Measurements from ENCODE around the gene LAMTOR1.

The LAMTOR1 gene

DNA sequence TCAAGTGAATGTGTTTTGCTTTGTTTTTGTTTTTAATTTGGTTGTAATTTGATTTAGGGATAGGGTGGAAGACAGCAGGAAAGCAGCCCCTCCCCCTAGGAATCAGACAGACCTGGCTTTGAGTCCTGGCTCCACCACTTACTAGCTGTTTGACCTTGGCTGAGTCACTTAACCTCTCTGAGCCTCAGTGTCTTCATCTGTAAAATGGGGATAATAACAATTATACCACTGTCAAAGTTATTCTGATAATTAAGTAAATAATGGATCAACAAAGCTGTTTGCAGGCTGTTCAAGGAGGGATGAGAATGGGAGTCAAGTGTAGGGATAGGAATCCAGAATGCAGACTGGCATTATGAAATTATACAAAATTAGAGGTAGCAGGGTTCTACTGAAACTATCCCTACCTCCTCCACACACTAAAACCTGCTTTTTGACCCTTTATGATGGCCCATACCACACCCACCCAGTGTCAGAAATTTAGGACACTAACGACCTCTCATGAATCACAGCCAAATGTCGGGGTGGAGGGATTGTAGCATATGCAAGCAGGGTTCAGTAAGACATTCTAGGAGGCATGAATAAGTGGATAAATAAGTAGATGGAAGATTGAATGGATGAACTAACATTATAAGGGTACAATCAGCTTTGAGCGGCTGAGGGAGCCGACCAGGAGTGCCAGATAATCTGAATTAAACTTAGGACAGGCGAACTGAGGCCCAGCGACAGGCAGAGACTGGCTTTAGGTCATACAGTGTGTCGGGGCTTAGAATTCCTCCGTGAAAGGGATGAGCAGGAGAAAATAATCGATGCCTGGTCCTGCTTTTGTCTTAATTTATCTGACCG is 8.4 kb upstream of the LAMTOR1 start:
- TF ChIP-seq, protein P1, sequence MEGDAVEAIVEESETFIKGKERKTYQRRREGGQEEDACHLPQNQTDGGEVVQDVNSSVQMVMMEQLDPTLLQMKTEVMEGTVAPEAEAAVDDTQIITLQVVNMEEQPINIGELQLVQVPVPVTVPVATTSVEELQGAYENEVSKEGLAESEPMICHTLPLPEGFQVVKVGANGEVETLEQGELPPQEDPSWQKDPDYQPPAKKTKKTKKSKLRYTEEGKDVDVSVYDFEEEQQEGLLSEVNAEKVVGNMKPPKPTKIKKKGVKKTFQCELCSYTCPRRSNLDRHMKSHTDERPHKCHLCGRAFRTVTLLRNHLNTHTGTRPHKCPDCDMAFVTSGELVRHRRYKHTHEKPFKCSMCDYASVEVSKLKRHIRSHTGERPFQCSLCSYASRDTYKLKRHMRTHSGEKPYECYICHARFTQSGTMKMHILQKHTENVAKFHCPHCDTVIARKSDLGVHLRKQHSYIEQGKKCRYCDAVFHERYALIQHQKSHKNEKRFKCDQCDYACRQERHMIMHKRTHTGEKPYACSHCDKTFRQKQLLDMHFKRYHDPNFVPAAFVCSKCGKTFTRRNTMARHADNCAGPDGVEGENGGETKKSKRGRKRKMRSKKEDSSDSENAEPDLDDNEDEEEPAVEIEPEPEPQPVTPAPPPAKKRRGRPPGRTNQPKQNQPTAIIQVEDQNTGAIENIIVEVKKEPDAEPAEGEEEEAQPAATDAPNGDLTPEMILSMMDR (IDR thresholded peaks at IDR 0.05; ENCODE audit: low read depth, low read length, missing control alignments): no peak
- DNase-seq (ENCODE audit: extremely low read depth, low read depth): no peak
- peak overlapping the region; percentile 65 for H3K4me3 ChIP-seq (replicated peaks; ENCODE audit: low read depth, low read length)

DNA sequence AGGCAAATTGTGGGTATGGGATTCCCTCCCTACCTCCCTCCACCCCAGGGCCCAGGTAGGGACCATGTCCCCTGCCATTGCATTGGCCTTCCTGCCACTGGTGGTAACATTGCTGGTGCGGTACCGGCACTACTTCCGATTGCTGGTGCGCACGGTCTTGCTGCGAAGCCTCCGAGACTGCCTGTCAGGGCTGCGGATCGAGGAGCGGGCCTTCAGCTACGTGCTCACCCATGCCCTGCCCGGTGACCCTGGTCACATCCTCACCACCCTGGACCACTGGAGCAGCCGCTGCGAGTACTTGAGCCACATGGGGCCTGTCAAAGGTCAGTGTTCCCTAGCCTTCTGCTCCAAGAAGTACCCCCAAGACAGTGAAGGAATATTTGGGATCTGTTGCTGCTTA is 2.8 kb upstream of the LAMTOR1 start, which contains the start of gene TOMT:
TSS of gene TOMT (plus strand) at position 37 of the 400 bp plus-strand sequence. CDS start at position 65, 28 bp downstream.
- no peak for DNase-seq (ENCODE audit: extremely low read depth, low read depth)
- TF ChIP-seq, protein P1 (IDR thresholded peaks at IDR 0.05; ENCODE audit: low read depth, low read length, missing control alignments): no peak
- H3K4me3 ChIP-seq (replicated peaks; ENCODE audit: low read depth, low read length): no peak within 1 kb of the TSS

DNA sequence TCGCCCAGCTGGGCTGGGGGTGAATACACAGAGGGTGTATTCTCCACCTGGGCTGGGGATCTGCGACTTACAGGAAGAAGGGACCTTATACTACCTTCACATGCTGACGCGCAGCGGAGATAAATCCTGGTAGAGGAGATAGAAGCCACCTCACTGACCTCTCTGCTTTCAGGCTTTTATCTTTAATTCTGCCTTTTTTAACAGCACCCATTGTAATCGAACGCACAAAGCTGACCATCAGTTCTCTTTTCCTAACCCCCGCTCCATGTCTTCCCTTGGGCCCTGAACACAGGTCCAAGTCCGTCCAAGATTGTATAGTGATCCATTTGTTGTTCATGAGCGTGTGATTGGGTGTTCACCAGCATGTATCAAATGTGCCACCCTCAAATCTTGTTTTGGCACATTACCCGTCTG is 664 bp upstream of the LAMTOR1 start:
- H3K4me3 ChIP-seq (replicated peaks; ENCODE audit: low read depth, low read length): peak overlapping the region; percentile 75
- DNase-seq (ENCODE audit: extremely low read depth, low read depth): no peak
- TF ChIP-seq, protein P1 (IDR thresholded peaks at IDR 0.05; ENCODE audit: low read depth, low read length, missing control alignments): no peak

DNA sequence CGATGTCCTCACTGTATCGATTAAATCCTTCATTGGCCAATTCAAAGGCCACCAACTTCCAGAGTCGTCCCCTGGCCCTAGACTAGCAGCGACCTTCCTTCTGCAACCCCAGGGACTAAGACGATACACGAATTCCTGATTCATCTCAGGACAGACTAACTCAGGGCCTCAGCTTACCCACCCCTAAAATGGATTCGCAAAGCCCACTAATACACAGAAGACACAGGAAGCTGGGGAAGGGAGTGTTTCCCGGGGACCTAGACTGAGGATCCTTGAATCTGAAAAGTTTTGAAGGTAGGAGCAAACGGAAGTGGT is 509 bp downstream of the LAMTOR1 start:
- DNase-seq (ENCODE audit: extremely low read depth, low read depth): no peak
- TF ChIP-seq, protein P1 (IDR thresholded peaks at IDR 0.05; ENCODE audit: low read depth, low read length, missing control alignments): no peak
- H3K4me3 ChIP-seq (replicated peaks; ENCODE audit: low read depth, low read length): peak overlapping the region; percentile 75

DNA sequence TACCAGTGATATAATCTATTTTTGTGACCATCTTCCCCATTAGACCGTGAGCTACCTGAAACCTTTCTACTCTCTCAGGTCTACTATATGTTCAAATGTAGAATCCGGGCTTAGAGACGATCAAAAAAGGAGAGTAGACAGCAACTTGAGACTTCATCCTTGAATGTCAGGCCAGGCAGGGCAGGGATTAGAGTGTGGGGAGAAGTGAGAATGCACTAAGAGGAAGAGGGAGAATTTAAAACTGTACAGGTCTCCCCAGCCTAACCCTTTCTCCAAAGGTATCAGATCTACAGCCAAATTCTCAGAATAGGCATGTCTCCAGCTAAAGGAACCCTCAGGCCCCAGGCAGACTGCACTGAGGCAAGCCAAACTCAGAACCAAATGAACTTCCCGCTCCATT is 935 bp downstream of the LAMTOR1 start:
- TF ChIP-seq, protein P1 (IDR thresholded peaks at IDR 0.05; ENCODE audit: low read depth, low read length, missing control alignments): no peak
- peak overlapping the region; percentile 75 for H3K4me3 ChIP-seq (replicated peaks; ENCODE audit: low read depth, low read length)
- no peak for DNase-seq (ENCODE audit: extremely low read depth, low read depth)

DNA sequence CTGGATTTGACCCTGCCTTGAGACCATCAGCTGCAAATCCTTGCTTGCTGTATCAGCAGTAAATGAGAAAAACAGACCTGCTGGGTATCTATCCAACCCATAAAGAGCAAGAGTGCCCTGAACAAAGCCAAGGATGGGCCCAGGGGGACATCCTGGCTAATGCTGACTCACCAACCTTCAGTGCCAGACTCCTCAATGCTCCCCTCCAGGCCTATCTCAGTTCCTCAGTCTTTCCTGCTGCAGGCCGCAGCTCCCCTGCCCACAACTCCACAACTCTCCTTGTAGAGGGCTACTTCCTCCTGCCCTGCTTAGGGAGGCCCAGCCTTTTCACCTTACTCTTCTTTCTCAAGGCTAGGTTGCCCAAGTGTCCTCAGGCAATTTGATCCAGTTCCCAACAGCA is 2.6 kb downstream of the LAMTOR1 start:
- no peak overlapping the region for H3K4me3 ChIP-seq (replicated peaks; ENCODE audit: low read depth, low read length)
- no peak for DNase-seq (ENCODE audit: extremely low read depth, low read depth)
- TF ChIP-seq, protein P1 (IDR thresholded peaks at IDR 0.05; ENCODE audit: low read depth, low read length, missing control alignments): no peak

Measured in HFF-Myc (cell line).